ENCODE data around the gene CLTCL1.

DNA sequence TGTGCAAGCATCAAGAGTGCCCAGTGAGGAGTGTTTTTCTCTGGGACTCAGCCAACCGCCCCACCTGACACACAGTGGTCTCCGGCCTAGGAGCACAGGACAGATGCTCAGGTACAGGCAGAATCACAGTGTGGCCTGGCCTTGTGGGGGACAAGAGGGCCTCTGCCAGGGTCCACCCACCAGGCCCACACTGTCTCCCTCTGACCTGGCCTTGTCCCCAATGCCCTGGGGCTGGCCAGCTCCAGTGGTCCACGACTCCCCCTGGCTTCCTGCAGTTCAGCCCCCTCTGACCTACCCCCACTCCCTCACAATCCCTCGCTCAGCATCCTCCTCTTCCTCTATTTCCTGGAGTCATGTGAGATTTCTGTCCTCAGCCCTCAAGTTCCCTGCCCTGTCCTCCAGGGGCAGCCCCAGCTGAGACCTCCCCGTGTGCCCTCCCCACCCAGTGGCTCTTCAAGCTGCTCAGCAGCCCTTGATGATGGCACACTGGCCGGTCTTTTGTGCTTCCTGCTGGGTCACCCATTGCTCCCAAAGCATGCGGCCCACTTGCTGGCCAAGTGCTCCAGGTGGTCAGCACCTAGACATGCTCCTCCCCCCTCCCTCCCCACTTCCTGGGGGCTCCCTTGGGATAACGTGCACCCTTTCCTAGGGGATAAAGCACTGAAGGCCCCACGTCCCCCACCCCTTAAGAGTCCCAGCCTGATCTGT lies 158.7 kb downstream of the CLTCL1 start:
- TF ChIP-seq, protein P1, sequence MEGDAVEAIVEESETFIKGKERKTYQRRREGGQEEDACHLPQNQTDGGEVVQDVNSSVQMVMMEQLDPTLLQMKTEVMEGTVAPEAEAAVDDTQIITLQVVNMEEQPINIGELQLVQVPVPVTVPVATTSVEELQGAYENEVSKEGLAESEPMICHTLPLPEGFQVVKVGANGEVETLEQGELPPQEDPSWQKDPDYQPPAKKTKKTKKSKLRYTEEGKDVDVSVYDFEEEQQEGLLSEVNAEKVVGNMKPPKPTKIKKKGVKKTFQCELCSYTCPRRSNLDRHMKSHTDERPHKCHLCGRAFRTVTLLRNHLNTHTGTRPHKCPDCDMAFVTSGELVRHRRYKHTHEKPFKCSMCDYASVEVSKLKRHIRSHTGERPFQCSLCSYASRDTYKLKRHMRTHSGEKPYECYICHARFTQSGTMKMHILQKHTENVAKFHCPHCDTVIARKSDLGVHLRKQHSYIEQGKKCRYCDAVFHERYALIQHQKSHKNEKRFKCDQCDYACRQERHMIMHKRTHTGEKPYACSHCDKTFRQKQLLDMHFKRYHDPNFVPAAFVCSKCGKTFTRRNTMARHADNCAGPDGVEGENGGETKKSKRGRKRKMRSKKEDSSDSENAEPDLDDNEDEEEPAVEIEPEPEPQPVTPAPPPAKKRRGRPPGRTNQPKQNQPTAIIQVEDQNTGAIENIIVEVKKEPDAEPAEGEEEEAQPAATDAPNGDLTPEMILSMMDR (IDR thresholded peaks at IDR 0.05), result no peak
- no peak for TF ChIP-seq EP300 (IDR thresholded peaks at IDR 0.05)

Measured in ovary (tissue), 3 donors.